ENCODE results near the gene MPST.

MPST gene

GRCh38 chr22:37047006-37047405 is 27.5 kb downstream of the MPST start:
- H3K4me1 ChIP-seq (ENCODE audit: control insufficient read depth, insufficient read depth, low read length): no peaks in the 10 kb centered on the region
- TF ChIP-seq ZNF133 (tag by site-specific recombination; IDR thresholded peaks at IDR 0.05): no peak
- TF ChIP-seq ZNF391 (tag by site-specific recombination; IDR thresholded peaks at IDR 0.05; ENCODE audit: borderline replicate concordance, low read depth): no peak
- TF ChIP-seq ZNF529 (tag by site-specific recombination; IDR thresholded peaks at IDR 0.05; ENCODE audit: insufficient replicate concordance): no peak
- no peak for TF ChIP-seq ZNF10 (tag by site-specific recombination; IDR thresholded peaks at IDR 0.05)
- no peak for TF ChIP-seq ZNF335 (tag by site-specific recombination; conservative IDR thresholded peaks at IDR 0.05)
- TF ChIP-seq ZNF404 (tag by site-specific recombination; IDR thresholded peaks at IDR 0.05): no peak
- TF ChIP-seq ZNF792 (tag by site-specific recombination; IDR thresholded peaks at IDR 0.05): no peak
- TF ChIP-seq ZNF121 (tag by site-specific recombination; IDR thresholded peaks at IDR 0.05): no peak
- no peak for TF ChIP-seq KLF9 (tag by site-specific recombination; IDR thresholded peaks at IDR 0.05; ENCODE audit: low read depth)
- no peak for TF ChIP-seq ZNF692 (tag by site-specific recombination; IDR thresholded peaks at IDR 0.05)
- TF ChIP-seq ZNF549 (tag by site-specific recombination; IDR thresholded peaks at IDR 0.05): no peak
- no peak for TF ChIP-seq ZNF148 (tag by site-specific recombination; IDR thresholded peaks at IDR 0.05; ENCODE audit: borderline replicate concordance)
- TF ChIP-seq SP7 (tag by site-specific recombination; IDR thresholded peaks at IDR 0.05): no peak
- no peak for TF ChIP-seq ZNF544 (tag by site-specific recombination; IDR thresholded peaks at IDR 0.05)
- no peak for TF ChIP-seq ZNF341 (tag by site-specific recombination; IDR thresholded peaks at IDR 0.05; ENCODE audit: low read depth)
- POLR2A ChIA-PET: no interaction called here
- CTCF ChIA-PET: interaction anchor here (0.6 to 1.3 kb wide), 7 partner anchors 8 to 69 kb away, joined by 3 to 7 read pairs (median 4); no protein-coding TSS in a partner anchor
- no peaks in the 10 kb centered on the region for H3K36me3 ChIP-seq (ENCODE audit: control insufficient read depth in 2 of 2, insufficient read depth in 1 of 2, low read length in 2 of 2)
- no peak overlapping the region for H3K4me3 ChIP-seq (ENCODE audit: low read depth, low read length)
- no peaks in the 10 kb centered on the region for H3K9me3 ChIP-seq (ENCODE audit: control insufficient read depth, insufficient read depth, low read depth, low read length)
- no peak overlapping the region for H3K27ac ChIP-seq (ENCODE audit: extremely low read depth, low read depth, low read length)

- Histone ChIP-seq H3K27ac (ENCODE audit: extremely low read depth, low read depth, low read length) (no peak overlapping the region), H3K4me3 (ENCODE audit: low read depth, low read length) (no peak overlapping the region), H3K4me1 (ENCODE audit: control insufficient read depth, insufficient read depth, low read length) (peaks cover 5% of the 10 kb centered on the region; the same call in 1 of the 2 replicates), H3K36me3 (ENCODE audit: control insufficient read depth in 2 of 2, insufficient read depth in 1 of 2, low read length in 2 of 2) (peaks cover 0 to 4% of the 10 kb centered on the region in 2 experiments; a peak in 1 of 3 replicates), H3K9me3 (ENCODE audit: control insufficient read depth, insufficient read depth, low read depth, low read length) (no peaks in the 10 kb centered on the region)
- no peak for TF ChIP-seq ZXDB (tag by site-specific recombination; IDR thresholded peaks at IDR 0.05)
- no peak for TF ChIP-seq ZNF670 (tag by site-specific recombination; IDR thresholded peaks at IDR 0.05; ENCODE audit: low read depth)
- TF ChIP-seq TSHZ1 (tag by site-specific recombination; IDR thresholded peaks at IDR 0.05; ENCODE audit: borderline replicate concordance): no peak
- TF ChIP-seq ZBTB48 (tag by site-specific recombination; IDR thresholded peaks at IDR 0.05): no peak
- no peak for TF ChIP-seq ZBTB1 (tag by site-specific recombination; IDR thresholded peaks at IDR 0.05)
- TF ChIP-seq ZNF2 (tag by site-specific recombination; IDR thresholded peaks at IDR 0.05): no peak
- no peak for TF ChIP-seq WT1 (tag by site-specific recombination; IDR thresholded peaks at IDR 0.05)
- no peak for TF ChIP-seq ZBTB6 (tag by site-specific recombination; IDR thresholded peaks at IDR 0.05)
- no peak for TF ChIP-seq REPIN1 (tag by site-specific recombination; IDR thresholded peaks at IDR 0.05; ENCODE audit: low read depth)
- no peak for TF ChIP-seq SP3 (tag by site-specific recombination; IDR thresholded peaks at IDR 0.05)
- ChIA-PET CTCF (interaction anchor here (0.6 to 1.3 kb wide), 6 partner anchors 28 to 274 kb away, joined by 3 to 4 read pairs (median 3); no protein-coding TSS in a partner anchor), POLR2A (no interaction called here)
Measured at GRCh38 chr22:37048133-37048532, 28.6 kb downstream of the MPST start.
